Central memory CD4-positive, alpha-beta T cell (primary cell): ENCODE data around the gene GNA14.
"Not testable (repeated sequence)": the region's sequence is repeated elsewhere in the genome, so short reads cannot be mapped to it uniquely, and the experiment has no call there.

Experiments used
- DNase-seq: peaks from one replicate; pipeline ENCODE4 v3.0.0; 2022

GNA14 gene

DNA sequence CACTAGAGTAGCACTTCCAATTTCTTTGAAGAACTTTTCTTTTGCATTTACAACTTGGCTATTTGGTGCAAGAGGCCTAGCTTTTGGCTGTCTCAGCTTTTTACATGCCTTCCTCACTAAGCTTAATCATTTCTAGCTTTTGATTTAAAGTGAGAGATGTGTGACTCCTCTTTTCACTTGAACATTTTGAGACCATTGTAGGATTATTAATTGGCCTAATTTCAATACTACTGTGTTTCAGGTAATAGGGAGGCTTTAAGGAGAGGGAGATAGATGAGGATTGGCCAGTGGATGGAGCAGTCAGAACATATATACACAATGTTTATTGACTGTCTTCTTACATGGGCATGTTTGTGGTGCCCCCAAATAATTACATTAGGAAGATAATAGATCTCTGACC lies 161.7 kb downstream of the GNA14 start:
- DNase-seq, result no peak

DNA sequence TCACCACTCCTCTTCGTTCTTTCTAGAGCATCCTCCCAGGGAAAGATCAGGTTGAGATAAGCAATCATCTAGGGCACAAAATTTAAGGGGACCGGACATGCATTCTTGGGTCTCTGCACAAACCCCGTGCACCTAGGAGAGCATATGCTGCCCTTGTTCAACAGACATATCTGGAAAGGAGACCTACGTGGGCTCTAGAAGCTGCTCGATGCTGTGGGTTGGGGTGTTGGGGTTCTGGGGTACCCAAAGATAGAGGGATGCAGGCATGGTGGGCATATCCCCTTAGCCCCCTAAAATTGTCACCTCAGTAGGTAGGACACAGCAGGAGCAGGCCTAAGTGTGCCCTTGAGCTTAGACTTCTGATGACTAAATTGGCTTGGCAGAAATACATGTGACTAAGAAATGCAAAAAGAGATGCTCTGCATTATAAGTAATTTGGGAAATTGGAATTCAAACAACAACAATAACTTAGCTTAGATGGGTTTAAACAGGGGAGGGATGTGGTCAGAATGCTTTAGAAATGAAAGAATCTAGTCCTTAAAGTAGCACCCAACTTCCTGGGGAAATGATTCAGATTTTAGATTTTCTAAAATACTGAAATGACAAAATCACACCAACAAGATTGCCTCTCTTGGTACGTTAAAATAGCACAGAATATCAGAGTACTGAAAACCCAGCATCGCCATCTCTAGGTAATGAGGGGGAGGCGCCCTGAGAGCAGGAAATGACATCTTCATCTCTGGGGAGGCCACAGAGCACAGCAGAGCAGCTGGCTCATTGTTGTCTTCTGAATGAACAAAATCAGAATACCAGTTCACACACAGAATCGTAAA lies 172.3 kb downstream of the GNA14 start:
- DNase-seq, result peak; percentile 32

DNA sequence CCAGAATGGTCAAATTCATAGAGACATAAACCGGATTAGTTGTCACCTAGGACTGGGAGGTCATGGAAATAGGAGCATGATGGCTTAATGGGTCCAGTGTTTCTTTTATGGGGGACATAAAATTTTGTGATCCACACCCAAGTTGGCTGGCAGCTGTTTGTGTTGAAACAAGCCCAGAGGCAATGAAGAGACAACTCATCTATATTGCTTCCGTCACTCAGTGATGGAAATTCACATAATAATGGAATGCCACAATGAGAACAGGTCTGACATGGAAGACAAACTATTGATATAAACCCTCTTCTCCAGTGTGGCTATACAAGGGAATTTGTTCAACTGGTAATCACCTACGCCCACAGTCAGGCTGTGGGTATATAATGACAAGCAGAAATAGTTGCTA lies 173.2 kb downstream of the GNA14 start:
- no peak for DNase-seq

DNA sequence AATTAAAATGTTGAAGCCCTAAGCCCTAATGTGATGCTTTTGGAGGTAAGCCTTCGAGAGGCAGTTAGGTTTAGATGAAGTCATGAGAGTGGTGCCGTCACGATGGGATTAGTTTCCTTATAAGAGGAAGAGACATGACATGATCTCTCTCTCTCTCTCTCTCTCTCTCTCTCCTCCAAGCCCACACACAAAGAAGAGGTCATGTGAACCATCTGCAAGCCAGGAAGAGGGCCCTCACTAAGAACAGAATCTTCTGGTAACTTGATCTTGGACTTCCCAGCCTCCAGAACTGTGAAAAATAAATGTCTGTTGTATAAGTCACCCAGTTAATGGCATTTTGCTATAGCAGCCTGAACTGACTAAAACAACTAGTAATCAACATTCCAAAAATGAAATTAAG lies 175.5 kb downstream of the GNA14 start:
- no peak for DNase-seq

DNA sequence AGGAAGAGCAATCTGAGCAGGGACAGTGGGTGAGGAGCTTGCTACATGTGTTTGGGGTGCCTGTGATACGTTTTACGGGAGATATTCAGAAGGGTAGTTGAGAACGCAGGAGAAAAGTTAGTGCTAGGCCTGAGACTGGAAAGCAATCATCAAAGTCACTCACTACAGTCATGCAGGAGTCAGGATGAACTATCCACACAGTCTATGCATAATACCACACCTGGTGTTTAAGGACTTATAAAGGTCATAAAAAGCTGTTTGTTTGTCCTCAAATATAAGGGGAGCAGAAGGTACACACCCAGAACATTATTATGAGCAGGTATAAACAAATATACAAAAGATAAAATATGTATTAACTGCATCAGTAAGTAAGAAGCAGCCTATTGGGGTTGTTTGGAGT lies 176.6 kb downstream of the GNA14 start:
- DNase-seq, result no peak

DNA sequence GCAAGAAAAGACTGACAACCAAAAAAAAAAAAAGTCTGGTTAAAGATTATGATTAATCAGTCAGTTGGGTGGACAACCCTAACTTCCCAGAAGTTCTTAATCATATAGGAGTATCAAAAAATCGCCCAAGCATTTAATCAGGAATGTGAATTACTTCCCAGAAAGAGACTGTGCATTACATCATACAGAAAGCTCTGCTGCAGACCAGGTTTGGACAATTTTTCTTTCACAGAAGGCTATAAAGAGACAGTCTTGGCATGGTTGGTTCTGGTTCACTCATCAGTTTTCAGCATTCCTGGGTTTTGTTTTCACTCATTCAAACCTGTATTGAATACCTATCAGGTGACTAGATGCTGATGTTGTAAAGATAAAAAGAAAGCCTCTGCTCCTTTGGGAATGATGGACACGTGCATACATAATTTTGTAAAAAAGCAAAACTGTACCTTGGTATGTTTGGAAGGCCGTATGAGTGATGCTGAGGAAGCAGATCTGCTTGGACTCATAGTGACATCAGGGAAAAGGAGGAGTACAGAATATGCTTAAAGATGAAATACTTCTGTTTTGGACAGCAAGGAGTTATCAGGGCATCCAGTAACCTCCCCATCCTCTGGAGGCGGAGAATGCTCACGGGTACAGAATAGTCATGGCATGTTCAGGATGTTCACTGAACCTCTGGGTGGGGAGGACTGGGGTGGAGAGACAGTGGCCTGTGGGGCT lies 178.4 kb downstream of the GNA14 start:
- no peak for DNase-seq

DNA sequence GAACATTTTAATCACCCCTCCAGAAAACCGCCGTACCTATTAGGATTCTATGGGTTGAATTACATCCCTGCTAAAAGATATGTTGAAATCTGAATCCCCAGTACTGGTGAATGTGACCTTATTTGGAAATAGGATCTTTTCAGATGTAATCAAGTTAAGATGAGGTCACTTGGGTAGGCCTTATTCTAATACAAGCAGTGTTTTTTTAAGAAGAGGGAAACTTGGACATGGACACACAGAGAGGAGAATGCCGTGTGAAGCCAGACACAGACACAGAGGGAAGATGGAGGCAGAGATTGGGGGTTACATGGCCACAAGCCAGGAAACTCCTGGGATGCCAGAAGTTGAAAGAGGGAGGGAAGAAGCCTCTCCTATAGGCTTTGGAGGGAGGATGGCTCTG lies 183.5 kb downstream of the GNA14 start:
- no peak for DNase-seq

DNA sequence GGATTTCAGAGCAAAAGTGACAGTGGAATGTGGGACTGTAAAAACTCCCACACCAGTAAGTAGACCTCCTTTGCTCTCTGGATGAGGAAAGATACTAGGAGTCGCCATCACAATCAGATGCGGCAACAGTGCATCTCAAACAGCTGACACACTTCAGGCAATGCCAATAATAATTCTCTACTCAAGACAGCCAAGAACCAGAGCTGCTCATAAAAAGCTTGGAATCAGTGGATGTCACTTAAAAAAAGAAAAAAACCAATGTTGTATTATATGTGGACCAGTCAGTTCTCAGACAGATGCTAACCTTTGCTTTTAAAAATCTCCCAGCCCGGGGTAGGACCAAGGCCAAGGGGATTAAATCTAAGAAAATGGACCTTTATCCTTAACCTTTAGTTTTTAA lies 185.0 kb downstream of the GNA14 start:
- no peak for DNase-seq

DNA sequence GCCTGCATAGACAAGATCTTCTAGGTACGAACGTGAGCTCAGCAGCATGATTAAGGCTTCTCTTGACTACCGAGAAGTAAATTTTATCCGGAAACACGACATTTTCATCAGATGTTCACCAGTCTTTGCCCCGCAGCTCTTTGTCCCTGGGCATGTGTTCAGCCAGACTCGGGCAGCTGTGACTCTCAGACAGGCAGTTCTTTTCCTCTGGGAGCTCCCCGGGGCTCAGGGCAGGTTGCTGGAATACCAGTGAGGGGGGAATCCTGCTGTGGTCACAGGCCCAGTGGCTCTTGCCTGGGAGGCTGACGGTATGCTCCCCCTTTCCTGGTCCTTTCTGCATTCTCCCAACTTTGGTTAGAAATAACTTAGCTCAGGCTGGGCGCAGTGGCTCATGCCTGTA lies 186.1 kb downstream of the GNA14 start:
- DNase-seq, result no peak

DNA sequence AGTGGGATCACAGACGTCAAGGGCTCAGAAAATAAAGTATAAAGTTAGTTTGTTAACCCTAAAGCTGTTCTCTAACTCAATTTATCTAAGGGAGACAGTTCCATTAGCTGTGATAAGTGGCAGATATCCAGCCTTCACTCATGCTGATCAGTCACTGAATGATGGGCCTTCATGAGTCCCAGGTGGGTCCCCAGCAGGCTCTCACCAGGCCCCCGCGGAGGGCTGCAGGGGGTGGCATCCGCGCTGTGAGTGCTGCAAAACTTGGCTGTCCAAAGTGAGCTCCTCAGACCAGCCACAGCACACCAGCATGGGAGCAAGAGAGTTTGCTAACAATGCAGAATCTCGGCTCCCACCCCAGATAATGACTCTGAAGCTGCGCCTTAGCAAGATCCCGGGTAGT lies 187.2 kb downstream of the GNA14 start:
- no peak for DNase-seq

DNA sequence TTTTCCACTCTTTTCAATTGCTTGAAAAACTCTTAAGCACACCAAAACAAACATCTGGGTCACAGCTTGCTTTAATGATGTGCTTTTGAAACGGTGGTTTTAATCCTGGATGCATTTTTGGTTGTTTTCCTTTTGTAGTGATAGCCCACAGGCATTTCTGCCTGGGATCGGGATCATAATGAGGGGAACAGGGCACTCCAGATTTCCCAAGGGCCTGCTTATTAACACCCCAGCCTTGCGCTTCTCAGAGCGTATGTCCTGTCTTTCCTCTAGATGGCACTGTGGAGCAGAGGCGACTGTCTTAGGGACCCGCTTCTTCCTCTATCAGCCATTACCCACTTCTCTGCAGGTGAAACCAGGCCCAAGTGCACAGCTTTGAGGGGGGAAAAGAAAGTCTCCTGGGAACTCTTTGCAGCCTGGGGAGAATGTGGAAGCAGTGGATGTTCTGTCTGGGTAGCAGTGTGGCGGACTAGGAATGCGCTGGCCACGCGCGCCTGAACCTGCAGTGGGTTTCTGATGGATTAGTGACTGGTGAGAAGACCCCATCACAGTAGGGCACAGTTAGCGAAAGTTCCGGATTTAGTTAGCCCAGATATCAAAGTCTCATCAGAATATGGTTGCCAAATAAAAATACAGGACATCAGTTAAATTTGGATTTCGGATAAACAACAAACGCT lies 190.1 kb downstream of the GNA14 start:
- DNase-seq, result peak; percentile 43

DNA sequence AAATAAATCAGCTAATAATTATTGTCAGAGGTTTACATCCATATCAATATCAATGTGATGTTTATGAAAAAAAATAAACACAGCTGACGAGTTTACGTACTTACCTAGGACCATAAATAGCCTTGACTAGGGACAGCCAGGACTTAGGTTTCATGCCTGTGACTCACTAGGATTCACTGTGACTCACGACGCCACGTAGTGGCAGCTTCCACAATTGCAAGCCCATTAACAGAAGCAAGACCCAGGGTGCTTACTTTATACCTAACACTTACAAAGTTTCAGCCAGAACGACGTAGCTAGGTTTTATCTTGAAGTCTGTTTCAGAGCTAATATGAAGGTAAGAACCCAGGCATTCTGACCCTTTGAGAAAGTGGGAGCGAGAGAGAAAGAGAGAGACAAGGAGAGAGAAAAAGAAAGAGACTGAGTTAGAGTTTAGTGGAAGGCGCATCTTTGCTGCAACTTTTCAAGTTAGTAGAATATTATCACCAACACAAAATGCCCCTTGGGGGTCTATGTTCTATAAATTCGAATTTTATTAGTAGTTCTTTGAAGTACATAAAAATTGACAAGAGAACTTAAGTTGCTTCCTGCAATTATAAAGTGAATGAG lies 191.2 kb downstream of the GNA14 start:
- peak; percentile 62 for DNase-seq

DNA sequence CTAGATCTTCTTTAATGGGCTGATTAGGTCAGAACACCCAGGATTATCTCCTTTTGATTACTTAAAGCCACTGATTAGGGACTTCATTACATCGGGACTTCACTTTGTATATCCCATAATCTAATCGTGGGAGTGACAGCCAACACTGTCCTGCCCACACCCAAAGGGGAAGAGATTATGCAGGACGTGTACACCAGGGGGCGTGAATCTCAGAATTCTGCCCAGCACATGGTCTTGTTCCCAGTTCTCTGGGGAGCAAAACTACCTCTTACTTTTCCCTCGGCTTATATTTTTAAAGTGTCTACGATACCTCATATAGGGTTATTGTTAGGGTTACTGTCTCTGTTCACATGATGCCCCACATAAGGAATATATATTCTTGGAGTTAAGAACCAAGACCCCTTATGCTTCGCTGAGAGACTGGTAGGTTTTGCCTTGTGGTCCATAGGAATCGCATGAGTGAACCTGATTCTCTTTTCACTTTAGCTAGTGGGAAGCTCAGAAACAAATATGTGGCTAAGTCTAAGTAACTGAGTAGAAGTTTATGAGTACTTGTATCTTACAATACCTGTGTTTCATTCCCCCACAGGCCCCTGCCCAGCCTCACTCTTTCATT lies 192.7 kb downstream of the GNA14 start:
- no peak for DNase-seq

DNA sequence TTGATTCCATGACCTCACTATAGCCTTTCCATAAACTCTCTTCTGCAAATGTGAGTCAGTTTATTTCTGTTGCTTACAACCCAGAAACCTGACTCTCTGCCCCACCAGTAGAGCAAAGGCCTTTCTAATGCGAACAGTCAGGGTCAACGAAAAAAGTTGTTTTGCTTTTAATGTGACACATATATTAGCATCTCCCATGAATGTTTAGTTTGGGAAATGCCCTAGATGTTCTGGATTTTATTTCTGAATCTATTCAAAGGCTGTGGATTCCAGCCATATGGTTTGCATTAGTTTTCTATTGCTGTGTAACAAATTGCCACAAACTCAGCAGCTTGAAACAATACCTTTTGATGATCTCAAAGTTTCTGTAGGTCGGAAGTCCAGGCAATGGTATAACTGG lies 193.5 kb downstream of the GNA14 start:
- no peak for DNase-seq

DNA sequence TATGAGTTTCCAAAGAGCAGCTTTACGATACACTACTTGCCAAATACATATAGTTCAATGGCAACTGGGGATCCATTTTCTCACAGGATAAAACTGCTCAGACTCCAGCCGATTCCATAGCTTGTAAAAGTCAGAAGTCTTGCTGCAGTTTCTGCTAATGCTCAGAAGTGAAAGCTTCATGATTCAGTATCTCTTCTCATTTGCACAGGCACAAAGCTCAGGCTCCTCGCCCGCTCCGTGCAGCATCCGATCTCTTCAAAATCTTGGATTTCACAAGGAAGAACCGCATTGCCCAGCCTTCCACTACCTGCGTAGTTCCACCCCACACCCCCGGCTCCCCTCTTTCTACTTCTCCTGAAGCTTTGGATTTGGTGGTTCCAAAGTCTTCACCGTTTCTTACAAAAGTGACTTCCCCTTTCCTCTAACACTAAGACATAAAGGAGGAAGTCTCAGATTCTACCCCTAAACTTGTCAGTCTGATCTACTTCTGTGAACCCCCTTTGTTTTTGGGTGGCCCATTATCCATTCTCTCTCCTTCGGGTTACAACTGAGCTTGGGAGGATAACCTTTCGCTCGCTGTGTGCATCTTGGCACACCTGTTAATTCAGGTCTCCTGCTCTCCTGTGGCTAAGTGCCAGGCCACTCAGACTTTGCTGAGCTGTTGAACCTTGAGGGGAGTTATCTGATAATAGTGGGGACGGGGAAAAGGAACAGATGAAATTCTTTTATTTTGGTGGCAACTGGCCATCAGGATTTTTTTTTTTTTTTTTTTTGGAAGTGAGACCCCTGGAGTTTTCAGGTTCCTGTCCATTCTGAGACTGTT lies 194.1 kb downstream of the GNA14 start:
- no peak for DNase-seq

DNA sequence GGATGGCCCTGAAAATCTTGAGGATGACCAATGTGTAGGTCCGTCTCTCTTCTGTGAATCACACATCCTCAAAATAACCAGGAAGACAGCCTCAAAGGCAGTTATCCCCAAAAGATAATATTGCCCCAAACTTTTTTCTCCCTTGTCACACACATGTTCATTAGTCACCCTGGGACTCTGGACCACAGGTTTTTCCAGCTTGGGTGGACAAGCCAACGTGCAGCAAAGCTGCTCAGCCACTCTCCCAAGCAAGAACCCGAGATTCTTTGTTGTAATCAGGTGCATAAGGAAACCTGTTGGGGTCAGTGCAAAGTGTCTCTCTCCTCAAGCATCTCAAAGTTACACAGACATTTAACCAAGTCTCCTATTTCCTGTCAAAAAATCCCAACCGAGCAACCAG lies 196.6 kb downstream of the GNA14 start:
- no peak for DNase-seq

DNA sequence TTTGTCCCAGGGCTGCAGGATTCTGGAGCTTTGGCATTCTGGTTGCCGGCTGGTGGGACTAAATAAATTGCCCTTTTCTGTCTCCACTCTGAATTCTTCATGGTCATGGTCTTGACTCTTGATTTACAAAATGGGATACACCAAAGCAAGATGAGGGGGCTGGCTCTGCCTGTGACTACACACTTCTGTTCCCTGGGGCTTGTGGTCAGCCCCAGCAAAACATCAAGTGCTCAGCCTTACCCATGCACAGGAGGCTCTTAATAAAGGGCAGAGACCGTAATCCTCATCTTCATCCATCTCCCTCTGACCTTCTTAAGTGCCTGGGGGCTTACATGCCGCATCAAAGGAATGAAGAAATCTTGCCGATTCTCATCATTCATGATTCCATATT lies 198.0 kb downstream of the GNA14 start:
- DNase-seq, result no peak

DNA sequence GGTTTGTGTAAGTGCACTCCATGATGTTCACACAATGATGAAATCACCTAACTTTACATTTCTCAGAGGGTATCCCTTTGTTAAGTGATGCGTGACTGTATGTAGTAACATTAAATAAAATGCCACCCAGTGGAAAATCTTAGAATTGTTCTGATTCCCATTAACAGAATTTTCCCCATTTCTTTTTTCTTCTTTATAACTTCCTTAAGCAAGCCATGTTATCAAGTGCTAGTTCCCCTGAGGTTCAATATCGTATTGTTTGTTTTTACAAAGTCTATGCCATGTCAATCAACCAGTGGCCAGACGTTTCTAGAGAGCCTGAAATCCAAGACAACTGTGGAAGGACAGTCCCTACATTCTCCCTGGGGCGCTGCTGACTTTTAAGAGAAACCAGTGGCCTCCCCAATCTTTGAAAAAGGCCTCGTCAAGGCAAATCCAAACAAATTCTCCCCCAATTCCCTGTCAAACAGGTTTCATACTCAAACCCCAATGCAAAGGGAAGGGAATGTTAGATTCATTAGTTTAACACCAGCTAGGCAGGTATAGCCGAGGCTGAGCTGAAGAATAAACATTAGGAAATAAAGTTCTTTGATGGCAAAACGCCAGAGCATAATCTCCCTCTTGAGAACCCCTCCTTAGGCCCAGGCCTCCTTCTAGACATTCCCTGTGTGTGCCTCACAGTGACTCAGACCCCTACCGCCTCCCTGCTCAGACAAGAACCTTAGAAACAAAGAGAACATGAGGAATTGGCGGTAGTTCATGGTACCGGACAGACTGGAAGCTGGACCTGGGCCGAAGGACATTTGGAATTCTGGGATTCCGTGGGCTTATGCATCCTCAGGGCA lies 198.7 kb downstream of the GNA14 start:
- DNase-seq, result no peak

DNA sequence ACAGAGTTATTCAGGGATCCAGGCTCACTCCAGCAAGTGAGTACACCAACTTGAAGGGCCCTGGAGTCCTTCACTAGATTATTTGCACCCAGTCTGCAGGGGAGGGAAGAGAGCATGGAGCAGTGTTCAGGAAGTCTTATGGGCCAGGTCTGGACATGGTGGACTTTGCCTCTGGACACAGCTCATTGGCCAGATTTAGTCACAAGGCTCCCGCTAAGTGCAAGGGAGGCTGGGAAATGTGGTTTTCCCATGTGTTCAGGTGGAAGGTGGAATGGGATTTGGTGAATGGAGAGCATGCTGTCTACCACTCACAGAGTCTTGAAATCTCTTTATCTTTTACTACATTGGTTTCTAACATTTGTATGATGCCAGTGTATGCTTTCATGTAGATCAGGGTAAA lies 200.5 kb downstream of the GNA14 start:
- DNase-seq, result no peak

DNA sequence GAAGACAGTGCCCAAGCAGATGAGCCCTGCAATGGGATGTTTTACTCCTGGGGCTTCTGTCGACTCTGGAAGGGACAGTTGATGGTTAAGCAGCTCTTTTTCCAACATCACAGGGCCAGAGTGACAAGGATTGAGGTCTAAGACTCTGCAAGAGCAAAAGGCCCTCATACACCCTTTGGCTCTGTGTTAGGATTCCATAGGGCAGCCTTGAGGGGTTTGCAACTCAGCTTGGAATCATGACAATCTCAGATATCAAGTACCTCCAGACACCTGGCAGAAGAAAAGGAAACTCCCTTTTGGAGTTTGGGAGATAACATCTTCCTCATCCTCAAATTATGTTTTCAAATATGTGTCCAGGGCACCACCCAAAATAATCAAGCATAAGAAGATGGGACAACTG lies 205.7 kb downstream of the GNA14 start:
- DNase-seq, result no peak

DNA sequence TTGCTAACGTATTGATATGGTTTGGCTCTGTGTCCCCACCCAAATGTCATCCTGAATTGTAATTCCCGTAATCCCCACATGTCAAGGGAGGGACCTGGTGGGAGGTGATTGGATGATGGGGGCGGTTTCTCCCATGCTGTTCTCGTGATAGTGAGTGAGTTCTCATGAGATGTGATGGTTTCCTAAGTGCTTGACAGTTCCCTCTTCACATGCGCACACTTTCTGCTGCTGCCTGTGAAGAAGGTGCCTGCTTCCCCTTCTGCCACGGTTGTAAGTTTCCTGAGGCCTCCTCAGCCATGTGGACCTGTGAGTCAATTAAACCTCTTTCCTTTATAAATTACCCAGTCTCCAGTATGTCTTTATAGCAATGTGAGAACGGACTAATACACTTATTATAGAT lies 207.0 kb downstream of the GNA14 start:
- DNase-seq, result not testable (repeated sequence)
